GM06990 (cell line): ENCODE measurements around the gene XIRP1.

ENCODE experiments used
- DNase-seq: peaks from one replicate; pipeline ENCODE4 v3.0.0-alpha.2; 2011; ENCODE audit not compliant: insufficient read length; ENCODE audit errors: extremely low read depth
- H3K27me3 ChIP-seq: replicated peaks from 2 replicates; pipeline ENCODE4 v1.6.0; 2011; ENCODE audit warnings: low read length; ENCODE audit not compliant: control insufficient read depth, insufficient read depth
- H3K36me3 ChIP-seq: 2 replicates; pipeline ENCODE4 v1.5.1; 2011; ENCODE audit warnings: low read length; ENCODE audit not compliant: control insufficient read depth, insufficient read depth
- H3K4me3 ChIP-seq: replicated peaks from 2 replicates; pipeline ENCODE4 v1.5.1; 2011; ENCODE audit warnings: low read depth, mild to moderate bottlenecking, control low read depth, low read length
- TF ChIP-seq, protein P1 (sequence below): IDR thresholded peaks from 2 replicates; pipeline ENCODE4 v1.5.1; 2011; ENCODE audit warnings: low read length, control low read depth, mild to moderate bottlenecking, inconsistent platforms; ENCODE audit not compliant: insufficient read depth, poor library complexity, severe bottlenecking

XIRP1 gene

DNA sequence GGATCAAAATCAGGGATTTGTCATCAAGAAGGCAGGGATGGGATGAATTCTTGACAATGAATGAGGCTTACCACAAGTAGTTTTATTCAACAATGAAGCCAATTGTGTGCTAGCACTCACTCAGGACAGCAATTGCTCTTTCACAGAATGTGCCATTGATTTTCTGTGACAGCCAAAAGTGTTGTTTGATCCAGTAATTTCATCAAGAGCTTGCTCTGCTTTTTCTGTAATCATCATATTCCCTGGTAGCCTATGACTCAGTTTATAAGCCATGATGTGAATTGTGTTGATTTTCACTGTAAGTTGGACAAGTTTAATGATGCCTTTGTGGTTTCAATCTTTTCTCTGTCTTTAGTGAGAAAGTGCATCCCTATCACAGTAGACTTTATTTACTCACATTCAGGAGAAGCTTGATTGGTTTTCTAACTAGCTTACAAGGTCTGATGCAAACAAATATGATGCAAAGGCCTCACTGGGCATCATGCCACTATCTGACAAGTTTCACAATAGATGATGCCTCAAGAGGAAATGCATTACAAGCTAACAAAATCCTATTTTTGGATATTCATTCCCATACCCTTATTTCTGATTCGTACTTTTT lies 25.4 kb downstream of the XIRP1 start:
- no peaks in the 10 kb centered on the region for H3K36me3 ChIP-seq
- H3K27me3 ChIP-seq: no peaks in the 10 kb centered on the region
- H3K4me3 ChIP-seq: no peak overlapping the region
- TF ChIP-seq, protein P1, sequence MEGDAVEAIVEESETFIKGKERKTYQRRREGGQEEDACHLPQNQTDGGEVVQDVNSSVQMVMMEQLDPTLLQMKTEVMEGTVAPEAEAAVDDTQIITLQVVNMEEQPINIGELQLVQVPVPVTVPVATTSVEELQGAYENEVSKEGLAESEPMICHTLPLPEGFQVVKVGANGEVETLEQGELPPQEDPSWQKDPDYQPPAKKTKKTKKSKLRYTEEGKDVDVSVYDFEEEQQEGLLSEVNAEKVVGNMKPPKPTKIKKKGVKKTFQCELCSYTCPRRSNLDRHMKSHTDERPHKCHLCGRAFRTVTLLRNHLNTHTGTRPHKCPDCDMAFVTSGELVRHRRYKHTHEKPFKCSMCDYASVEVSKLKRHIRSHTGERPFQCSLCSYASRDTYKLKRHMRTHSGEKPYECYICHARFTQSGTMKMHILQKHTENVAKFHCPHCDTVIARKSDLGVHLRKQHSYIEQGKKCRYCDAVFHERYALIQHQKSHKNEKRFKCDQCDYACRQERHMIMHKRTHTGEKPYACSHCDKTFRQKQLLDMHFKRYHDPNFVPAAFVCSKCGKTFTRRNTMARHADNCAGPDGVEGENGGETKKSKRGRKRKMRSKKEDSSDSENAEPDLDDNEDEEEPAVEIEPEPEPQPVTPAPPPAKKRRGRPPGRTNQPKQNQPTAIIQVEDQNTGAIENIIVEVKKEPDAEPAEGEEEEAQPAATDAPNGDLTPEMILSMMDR: no peak
- DNase-seq: no peak

DNA sequence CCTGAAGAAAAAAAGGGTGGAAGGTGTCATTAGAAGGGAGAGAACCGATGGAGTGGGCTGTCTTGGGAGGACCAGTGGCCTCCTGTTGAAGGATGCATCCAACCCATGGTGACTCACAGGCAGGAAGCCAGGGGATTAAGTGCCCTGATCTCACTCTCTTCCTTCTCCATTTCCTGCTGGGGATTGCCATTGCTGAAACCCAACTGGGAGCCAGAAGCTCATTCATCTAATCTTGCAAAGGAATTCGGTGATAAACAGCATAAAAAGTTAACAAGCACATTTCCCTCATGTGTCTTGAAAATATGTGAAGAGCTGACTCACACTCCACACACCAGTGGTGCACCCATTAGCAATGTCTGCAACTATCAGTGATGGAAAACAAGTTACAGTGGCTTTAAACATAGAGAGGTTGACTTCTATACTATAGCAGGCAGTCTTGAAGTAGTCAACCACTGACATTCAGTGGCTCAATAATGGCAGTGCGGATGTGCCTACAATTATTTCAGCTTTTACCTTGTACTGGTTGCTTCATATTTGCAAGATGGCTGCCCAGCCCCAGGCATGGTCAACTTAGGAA lies 26.2 kb downstream of the XIRP1 start:
- TF ChIP-seq, protein P1: no peak
- no peaks in the 10 kb centered on the region for H3K27me3 ChIP-seq
- H3K4me3 ChIP-seq: no peak overlapping the region
- no peak for DNase-seq
- H3K36me3 ChIP-seq: no peaks in the 10 kb centered on the region

DNA sequence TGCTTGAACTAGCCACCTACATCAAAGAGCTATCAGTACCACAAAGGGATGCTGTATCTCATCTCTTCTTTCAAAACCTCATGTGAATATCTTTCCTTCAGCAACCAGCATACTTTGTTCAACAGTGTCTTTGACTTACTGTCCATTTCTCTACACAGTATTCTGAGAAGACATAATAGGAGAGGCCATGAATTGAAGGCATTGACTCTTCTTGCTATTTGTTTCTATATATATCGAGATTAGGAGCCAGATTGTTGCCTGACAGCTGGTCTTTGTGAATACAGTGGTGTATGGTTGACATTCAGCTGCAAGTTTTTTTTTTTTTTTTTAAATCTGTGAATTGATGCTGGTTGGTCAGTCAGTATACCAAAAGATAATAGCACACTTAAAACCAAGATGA lies 26.9 kb downstream of the XIRP1 start:
- DNase-seq: no peak
- TF ChIP-seq, protein P1: no peak
- H3K27me3 ChIP-seq: no peaks in the 10 kb centered on the region
- H3K4me3 ChIP-seq: no peak overlapping the region
- no peaks in the 10 kb centered on the region for H3K36me3 ChIP-seq

DNA sequence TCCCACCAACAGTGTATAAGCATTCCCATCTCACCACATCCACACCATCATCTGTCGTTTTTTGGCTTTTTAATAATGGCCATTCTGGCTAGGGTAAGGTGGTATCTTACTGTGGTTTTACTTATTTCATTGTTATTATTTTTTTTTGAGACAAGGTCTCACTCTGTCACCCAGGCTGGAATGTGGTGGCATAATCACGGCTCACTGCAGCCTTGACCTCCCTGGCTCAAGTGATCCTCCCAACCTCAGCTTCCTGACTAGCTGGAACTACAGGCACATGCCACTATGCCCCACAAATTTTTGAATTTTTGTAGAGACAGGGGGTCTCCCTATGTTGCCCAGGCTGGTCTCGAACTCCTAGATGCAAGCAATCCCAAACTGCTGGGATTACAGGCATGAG lies 28.0 kb downstream of the XIRP1 start:
- no peaks in the 10 kb centered on the region for H3K36me3 ChIP-seq
- DNase-seq: no peak

DNA sequence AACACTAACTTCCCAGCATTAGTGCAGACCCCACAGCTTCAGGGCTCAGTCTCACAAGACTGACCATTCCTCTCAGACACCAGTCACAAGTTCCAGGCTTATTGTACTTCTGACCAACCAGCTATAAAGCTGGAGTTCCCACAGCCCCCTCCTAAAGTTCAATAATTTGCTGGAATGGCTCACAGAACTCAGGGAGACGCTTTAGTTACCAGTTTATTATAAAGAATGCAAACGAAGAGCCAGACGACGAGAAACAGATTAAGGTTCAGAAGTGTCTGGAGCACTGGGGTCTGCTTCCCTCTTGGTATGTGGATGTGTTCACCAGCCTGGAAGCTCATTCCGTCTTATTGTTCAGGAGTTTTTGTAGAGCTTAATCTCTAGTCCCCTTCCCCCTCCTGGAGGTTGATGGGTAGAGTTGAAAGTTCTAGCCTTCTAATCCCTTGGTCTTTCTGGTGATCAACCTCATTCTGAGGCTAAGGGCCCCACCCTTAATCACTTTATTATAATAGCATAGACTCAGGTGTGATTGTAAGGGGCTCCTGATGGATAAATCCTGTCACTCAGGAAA lies 34.2 kb downstream of the XIRP1 start:
- Histone ChIP-seq H3K36me3 (no peaks in the 10 kb centered on the region), H3K4me3 (no peak overlapping the region), H3K27me3 (no peaks in the 10 kb centered on the region)
- TF ChIP-seq, protein P1: no peak
- DNase-seq: no peak

More for the DNA sequence above, 28.0 kb downstream of the XIRP1 start:
- H3K4me3 ChIP-seq: no peak overlapping the region
- H3K27me3 ChIP-seq: no peaks in the 10 kb centered on the region
- TF ChIP-seq, protein P1: no peak
